ENCODE measurements around the gene MNAT1. TPM values are rescaled to one million over a fixed set of nuclear protein-coding genes. Genes with fewer than 3 reads are reported as not detected.

The MNAT1 gene
- total and polyA plus RNA-seq, 9 of the 15 experiments (the other 6 are each of a cell fraction or from before 2014, with no cell fraction given), result 37.8 to 83.3 (median 60.4) TPM

- TF ChIP-seq, protein P1, sequence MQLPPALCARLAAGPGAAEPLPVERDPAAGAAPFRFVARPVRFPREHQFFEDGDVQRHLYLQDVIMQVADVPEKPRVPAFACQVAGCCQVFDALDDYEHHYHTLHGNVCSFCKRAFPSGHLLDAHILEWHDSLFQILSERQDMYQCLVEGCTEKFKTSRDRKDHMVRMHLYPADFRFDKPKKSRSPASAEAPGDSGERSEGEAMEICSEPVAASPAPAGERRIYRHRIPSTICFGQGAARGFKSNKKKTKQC (CRISPR knock-in tag; IDR thresholded peaks at IDR 0.05), result no peak
- TF ChIP-seq NELFE (IDR thresholded peaks at IDR 0.05; ENCODE audit: insufficient read depth, insufficient read length) (no peak), ZBTB5 (IDR thresholded peaks at IDR 0.05) (no peak), CUX1 (CRISPR knock-in tag; IDR thresholded peaks at IDR 0.05) (no peak), CBX8 (IDR thresholded peaks at IDR 0.05; ENCODE audit: borderline replicate concordance, extremely low read depth, low read depth, low read length, poor library complexity, severe bottlenecking) (no peak), U2AF1 (optimal IDR thresholded peaks at IDR 0.05; ENCODE audit: low read depth, low read length) (no peak), BCLAF1 (IDR thresholded peaks at IDR 0.05; ENCODE audit: borderline replicate concordance in 1 of 2, control insufficient read depth in 1 of 2, low read depth in 2 of 2, low read length in 1 of 2) (no peak), KLF6 (CRISPR knock-in tag; IDR thresholded peaks at IDR 0.05; ENCODE audit: borderline replicate concordance) (no peak)
- TF ChIP-seq, protein P2, sequence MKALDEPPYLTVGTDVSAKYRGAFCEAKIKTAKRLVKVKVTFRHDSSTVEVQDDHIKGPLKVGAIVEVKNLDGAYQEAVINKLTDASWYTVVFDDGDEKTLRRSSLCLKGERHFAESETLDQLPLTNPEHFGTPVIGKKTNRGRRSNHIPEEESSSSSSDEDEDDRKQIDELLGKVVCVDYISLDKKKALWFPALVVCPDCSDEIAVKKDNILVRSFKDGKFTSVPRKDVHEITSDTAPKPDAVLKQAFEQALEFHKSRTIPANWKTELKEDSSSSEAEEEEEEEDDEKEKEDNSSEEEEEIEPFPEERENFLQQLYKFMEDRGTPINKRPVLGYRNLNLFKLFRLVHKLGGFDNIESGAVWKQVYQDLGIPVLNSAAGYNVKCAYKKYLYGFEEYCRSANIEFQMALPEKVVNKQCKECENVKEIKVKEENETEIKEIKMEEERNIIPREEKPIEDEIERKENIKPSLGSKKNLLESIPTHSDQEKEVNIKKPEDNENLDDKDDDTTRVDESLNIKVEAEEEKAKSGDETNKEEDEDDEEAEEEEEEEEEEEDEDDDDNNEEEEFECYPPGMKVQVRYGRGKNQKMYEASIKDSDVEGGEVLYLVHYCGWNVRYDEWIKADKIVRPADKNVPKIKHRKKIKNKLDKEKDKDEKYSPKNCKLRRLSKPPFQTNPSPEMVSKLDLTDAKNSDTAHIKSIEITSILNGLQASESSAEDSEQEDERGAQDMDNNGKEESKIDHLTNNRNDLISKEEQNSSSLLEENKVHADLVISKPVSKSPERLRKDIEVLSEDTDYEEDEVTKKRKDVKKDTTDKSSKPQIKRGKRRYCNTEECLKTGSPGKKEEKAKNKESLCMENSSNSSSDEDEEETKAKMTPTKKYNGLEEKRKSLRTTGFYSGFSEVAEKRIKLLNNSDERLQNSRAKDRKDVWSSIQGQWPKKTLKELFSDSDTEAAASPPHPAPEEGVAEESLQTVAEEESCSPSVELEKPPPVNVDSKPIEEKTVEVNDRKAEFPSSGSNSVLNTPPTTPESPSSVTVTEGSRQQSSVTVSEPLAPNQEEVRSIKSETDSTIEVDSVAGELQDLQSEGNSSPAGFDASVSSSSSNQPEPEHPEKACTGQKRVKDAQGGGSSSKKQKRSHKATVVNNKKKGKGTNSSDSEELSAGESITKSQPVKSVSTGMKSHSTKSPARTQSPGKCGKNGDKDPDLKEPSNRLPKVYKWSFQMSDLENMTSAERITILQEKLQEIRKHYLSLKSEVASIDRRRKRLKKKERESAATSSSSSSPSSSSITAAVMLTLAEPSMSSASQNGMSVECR (CRISPR knock-in tag; IDR thresholded peaks at IDR 0.05), result no peak
Observed at GRCh38 chr14:60989599-60989998, 255.0 kb downstream of the MNAT1 start (continued).

Data from K562 (cell line).